Tibial nerve (tissue), 4 donors: ENCODE results near the gene HSPA9. TPM values are rescaled to one million over a fixed set of nuclear protein-coding genes. Genes with fewer than 3 reads are reported as not detected.

Experiments
- DNase-seq, 2 donors: peaks; one replicate each; pipeline ENCODE4 v3.0.0-alpha.2; 2019; ENCODE audit warnings: low spot score in 2 of 2
- H3K27ac ChIP-seq, 4 donors: fragments of 200-600 bp; sonication (generic) in 3 of 4; one replicate each; pipeline ENCODE4 v1.5.1; 2017 to 2019; ENCODE audit warnings: mild to moderate bottlenecking in 1 of 4
- H3K27me3 ChIP-seq, 2 donors: fragments of 200-600 bp; sonication (generic) in 1 of 2; one replicate each; pipeline versions ENCODE4 v1.5.1 to v1.6.0; 2017 to 2019
- H3K36me3 ChIP-seq, 3 donors: fragments of 200-600 bp; sonication (generic); one replicate each; pipeline ENCODE4 v1.5.1; 2018 to 2019
- H3K4me1 ChIP-seq, 4 donors: fragments of 200-600 bp; sonication (generic) in 3 of 4; one replicate each; pipeline ENCODE4 v1.5.1; 2017 to 2019
- H3K4me3 ChIP-seq, 4 donors: fragments of 200-600 bp; sonication (generic) in 3 of 4; one replicate each; pipeline ENCODE4 v1.5.1; 2017 to 2019; ENCODE audit warnings: mild to moderate bottlenecking in 1 of 4, moderate library complexity in 1 of 4
- H3K9me3 ChIP-seq, 4 donors: fragments of 200-600 bp; sonication (generic) in 3 of 4; one replicate each; pipeline ENCODE4 v1.5.1; 2017 to 2019
- CTCF ChIP-seq, 5 experiments: fragments of 200-600 bp in 3 of 5; fragments of 450-650 bp in 2 of 5; sonication (generic) in 3 of 5; IDR thresholded peaks; one replicate each; pipeline ENCODE4 v1.5.1; 2016 to 2019; ENCODE audit warnings: antibody characterized with exemption in 5 of 5, mild to moderate bottlenecking in 3 of 5, moderate library complexity in 2 of 5
- EP300 ChIP-seq, 2 donors: sonication (generic); formaldehyde crosslinking; IDR thresholded peaks; one replicate each; pipeline ENCODE4 v1.6.1; 2017; ENCODE audit warnings: antibody characterized with exemption in 2 of 2, mild to moderate bottlenecking in 1 of 2
- POLR2A ChIP-seq, 2 donors: fragments of 450-650 bp; IDR thresholded peaks; one replicate each; pipeline ENCODE4 v1.6.1; 2017; ENCODE audit warnings: antibody characterized with exemption in 2 of 2, mild to moderate bottlenecking in 2 of 2, moderate library complexity in 2 of 2
- WGBS, 2 donors: methylation state at CpG; one replicate each; pipeline ENCODE4 v1.1.5; 2018; 5-methylcytosine and 5-hydroxymethylcytosine counted together
- total RNA-seq, 4 donors: library from RNA; depleted of rRNA; stranded (reverse); fragments of >200 nt; gene quantifications; one replicate each; pipeline ENCODE4 v1.1.0, GENCODE V29; 2016

HSPA9 gene
- 100 to 1,000 TPM; 154 to 230 (median 201) TPM for total RNA-seq

DNA sequence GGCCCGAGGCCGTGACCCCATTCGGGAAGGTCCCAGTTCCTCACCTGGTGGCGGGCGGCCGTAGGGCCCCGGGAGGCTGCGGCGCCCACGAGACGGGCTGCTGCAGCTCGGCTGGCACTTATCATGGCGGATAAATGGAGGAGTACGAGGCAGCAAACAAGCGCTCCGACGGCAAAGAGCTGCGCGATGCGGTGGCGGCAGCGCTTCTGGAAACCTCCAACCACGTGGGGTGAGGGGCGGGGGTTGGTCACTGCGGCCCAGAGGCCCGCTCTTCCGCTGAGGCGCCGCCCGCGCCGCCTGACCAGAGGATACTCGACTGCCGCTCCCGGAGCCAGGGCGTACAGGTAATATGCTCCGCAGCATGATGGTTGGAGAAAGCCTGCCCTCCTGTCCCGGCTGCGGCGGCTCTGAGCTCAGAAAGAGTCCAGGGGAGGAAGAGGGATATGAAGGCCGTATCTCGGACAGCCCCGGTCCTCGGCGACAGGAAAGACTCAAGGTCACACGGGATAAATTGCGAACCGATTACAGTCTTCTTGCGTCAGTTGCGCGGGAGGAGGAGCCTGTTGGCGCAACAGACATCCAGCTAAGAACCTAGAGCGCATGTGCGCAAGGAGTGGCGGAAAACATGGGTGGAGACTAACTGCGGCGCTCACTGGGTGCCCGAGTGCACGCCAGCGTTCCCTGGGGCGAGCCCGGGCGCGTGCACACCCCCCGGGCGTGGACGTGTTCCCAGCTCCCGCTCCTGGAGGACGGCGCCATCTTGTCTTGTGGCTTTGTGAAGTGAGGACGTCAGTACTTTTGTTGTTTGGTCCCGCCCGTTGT is at the start of gene HSPA9:
HSPA9 (minus strand) TSS at position 208 of the 822 bp plus-strand sequence; CDS start at position 125, 83 bp downstream.
- Histone ChIP-seq H3K4me3 (peak within 1 kb of the TSS; percentile 81 to 100 (median 94)), H3K27me3 (no peaks in the 10 kb centered on the region), H3K4me1 (peaks cover 0 to 43% (median 15%) of the 10 kb centered on the region in 4 donors), H3K36me3 (peaks cover 7 to 31% (median 24%) of the 10 kb centered on the region in 3 donors), H3K27ac (peak within 1 kb of the TSS; percentile 98 to 100 (median 98)), H3K9me3 (no peaks in the 10 kb centered on the region)
- TF ChIP-seq EP300 (IDR thresholded peaks at IDR 0.05) = peak; percentile 99
- peak in 2 of 5 experiments; percentile 65 to 67 for TF ChIP-seq CTCF (IDR thresholded peaks at IDR 0.05)
- peak; percentile 78 to 93 for TF ChIP-seq POLR2A (IDR thresholded peaks at IDR 0.05)
- 1% methylated on average over 32 to 44 of the region's 73 CpGs for WGBS, 2 donors
- DNase-seq = peak; percentile 96 to 98

DNA sequence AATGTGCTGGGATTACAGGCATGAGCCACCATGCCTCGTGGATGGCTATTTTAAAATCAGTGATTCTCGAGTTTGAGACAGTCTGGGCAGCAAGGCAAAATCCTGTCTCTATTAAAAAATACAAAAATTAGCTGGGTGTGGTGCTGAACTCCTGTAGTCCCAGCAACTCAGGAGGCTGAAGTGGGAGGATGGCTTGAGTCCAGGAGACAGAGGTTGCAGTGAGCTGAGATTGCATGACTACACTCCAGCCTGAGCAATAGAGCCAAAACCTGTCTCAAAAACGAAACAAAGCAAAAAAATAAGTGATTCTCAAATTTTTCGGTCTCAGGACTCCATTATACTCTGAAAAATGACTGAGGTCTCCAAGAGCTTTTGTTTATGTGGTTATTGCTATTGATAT is 47.9 kb upstream of the HSPA9 start:
- no peak overlapping the region for H3K4me3 ChIP-seq
- H3K27me3 ChIP-seq = no peaks in the 10 kb centered on the region
- H3K9me3 ChIP-seq = no peaks in the 10 kb centered on the region
- peaks cover 0 to 3% (median 0%) of the 10 kb centered on the region in 4 donors for H3K4me1 ChIP-seq
- H3K27ac ChIP-seq = no peak overlapping the region
- no peaks in the 10 kb centered on the region for H3K36me3 ChIP-seq
- 63 to 74% methylated on average over 4 of the region's 4 CpGs for WGBS, 2 donors
- no peak for DNase-seq
- no peak for TF ChIP-seq POLR2A (IDR thresholded peaks at IDR 0.05)
- no peak for TF ChIP-seq CTCF (IDR thresholded peaks at IDR 0.05)
- no peak for TF ChIP-seq EP300 (IDR thresholded peaks at IDR 0.05)

DNA sequence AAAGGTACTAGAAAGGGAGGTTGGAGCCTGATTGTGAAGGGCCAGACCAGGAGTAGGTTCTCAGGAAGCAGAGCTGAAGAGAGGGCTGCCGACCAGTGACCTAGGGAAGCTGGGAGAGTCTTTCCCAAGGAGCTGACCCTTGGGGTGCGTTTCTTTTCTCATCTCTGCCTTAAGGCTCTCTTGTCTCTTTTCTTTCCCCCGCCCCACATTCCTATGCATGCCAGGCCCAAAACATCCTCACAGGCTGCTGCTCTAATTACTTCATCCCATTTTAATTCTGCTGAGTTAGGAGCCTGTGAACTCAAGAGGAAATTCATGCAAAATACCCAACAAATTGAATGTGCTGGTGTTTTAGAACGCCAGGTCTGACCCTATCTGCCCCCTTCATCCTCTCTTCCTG is 46.9 kb upstream of the HSPA9 start:
- H3K4me3 ChIP-seq = no peak overlapping the region
- 72 to 75% methylated on average over 4 of the region's 4 CpGs for WGBS, 2 donors
- TF ChIP-seq EP300 (IDR thresholded peaks at IDR 0.05) (no peak), POLR2A (IDR thresholded peaks at IDR 0.05) (no peak), CTCF (IDR thresholded peaks at IDR 0.05) (no peak)

DNA sequence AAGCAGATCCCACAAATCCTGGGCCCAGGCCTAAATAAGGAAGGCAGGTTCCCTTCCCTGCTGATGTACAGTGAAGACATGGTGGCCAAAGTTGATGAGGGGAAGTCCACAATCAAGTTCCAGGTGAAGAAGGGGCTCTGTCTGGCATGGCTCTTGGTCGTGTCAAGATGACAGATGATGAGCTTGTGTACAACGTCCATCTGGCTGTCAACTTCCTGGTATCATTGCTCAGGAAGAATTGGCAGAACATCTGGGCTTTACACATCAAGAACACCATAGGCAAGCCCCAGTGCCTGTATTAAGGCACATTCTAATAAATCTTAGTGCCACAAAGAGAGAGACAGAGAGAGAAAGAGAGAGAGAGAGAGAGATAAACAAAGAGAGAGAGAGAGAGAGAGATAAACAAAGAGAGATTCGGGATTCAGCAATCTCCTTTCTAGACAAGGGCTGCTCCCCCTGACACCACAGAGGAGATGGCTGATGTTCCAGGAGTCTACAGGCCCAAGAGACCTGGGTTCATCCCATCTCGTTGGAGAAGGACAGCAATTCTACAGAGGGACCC is 45.5 kb upstream of the HSPA9 start:
- 71 to 76% methylated on average over 4 of the region's 4 CpGs for WGBS, 2 donors

More for the DNA sequence above, 46.9 kb upstream of the HSPA9 start:
- peaks cover 0 to 3% (median 0%) of the 10 kb centered on the region in 4 donors for H3K4me1 ChIP-seq
- H3K27me3 ChIP-seq = no peaks in the 10 kb centered on the region
- no peaks in the 10 kb centered on the region for H3K9me3 ChIP-seq
- no peaks in the 10 kb centered on the region for H3K36me3 ChIP-seq
- DNase-seq = no peak
- no peak overlapping the region for H3K27ac ChIP-seq

More for the DNA sequence above, 45.5 kb upstream of the HSPA9 start:
- no peak for DNase-seq
- Histone ChIP-seq H3K9me3 (no peaks in the 10 kb centered on the region), H3K4me1 (peaks cover 0 to 3% (median 0%) of the 10 kb centered on the region in 4 donors), H3K4me3 (no peak overlapping the region), H3K36me3 (no peaks in the 10 kb centered on the region), H3K27ac (no peak overlapping the region), H3K27me3 (no peaks in the 10 kb centered on the region)
- TF ChIP-seq POLR2A (IDR thresholded peaks at IDR 0.05) (no peak), CTCF (IDR thresholded peaks at IDR 0.05) (no peak), EP300 (IDR thresholded peaks at IDR 0.05) (no peak)
